ENCODE measurements around the gene IFNG.

The IFNG gene

DNA sequence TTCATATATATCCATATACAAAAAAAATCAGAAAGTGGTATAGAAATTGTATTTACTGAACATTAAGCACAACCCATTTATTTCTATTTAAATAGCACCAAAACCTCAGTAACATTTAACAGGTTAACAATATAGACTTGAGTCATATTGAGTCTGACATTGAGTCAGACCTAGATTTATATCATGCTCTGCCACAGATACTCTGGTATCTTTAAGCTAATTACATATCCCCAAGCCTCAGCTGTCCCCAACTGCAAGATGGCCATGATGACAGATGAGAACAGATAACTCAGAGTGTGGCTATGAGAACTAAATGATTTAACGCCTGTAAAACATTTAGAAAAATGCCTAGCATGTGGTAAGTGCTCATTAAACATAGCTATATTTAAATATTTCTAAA, 40.3 kb downstream of the IFNG start:
- no peak overlapping the region for H3K4me3 ChIP-seq (ENCODE audit: low read depth, low read length)
- no peak for DNase-seq (ENCODE audit: low read depth)
- TF ChIP-seq, protein P1, sequence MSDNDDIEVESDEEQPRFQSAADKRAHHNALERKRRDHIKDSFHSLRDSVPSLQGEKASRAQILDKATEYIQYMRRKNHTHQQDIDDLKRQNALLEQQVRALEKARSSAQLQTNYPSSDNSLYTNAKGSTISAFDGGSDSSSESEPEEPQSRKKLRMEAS (IDR thresholded peaks at IDR 0.05; ENCODE audit: low read depth, low read length) = no peak
- TF ChIP-seq MYC (IDR thresholded peaks at IDR 0.05; ENCODE audit: low read depth, low read length) (no peak), POLR2A (IDR thresholded peaks at IDR 0.05; ENCODE audit: extremely low read depth, insufficient read length) (no peak)
- TF ChIP-seq, protein P2, sequence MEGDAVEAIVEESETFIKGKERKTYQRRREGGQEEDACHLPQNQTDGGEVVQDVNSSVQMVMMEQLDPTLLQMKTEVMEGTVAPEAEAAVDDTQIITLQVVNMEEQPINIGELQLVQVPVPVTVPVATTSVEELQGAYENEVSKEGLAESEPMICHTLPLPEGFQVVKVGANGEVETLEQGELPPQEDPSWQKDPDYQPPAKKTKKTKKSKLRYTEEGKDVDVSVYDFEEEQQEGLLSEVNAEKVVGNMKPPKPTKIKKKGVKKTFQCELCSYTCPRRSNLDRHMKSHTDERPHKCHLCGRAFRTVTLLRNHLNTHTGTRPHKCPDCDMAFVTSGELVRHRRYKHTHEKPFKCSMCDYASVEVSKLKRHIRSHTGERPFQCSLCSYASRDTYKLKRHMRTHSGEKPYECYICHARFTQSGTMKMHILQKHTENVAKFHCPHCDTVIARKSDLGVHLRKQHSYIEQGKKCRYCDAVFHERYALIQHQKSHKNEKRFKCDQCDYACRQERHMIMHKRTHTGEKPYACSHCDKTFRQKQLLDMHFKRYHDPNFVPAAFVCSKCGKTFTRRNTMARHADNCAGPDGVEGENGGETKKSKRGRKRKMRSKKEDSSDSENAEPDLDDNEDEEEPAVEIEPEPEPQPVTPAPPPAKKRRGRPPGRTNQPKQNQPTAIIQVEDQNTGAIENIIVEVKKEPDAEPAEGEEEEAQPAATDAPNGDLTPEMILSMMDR (IDR thresholded peaks at IDR 0.05; ENCODE audit: low read depth, low read length) = no peak

GRCh38 chr12:68118096-68118755, 41.3 kb downstream of the IFNG start:
- no peak overlapping the region for H3K4me3 ChIP-seq (ENCODE audit: low read depth, low read length)
- no peak for TF ChIP-seq POLR2A (IDR thresholded peaks at IDR 0.05; ENCODE audit: extremely low read depth, insufficient read length)
- TF ChIP-seq, protein P2 (IDR thresholded peaks at IDR 0.05; ENCODE audit: low read depth, low read length) = no peak
- DNase-seq (ENCODE audit: low read depth) = no peak

- no peak for DNase-seq (ENCODE audit: low read depth)
- TF ChIP-seq, protein P2 (IDR thresholded peaks at IDR 0.05; ENCODE audit: low read depth, low read length) = no peak
- TF ChIP-seq, protein P1 (IDR thresholded peaks at IDR 0.05; ENCODE audit: low read depth, low read length) = no peak
- TF ChIP-seq MYC (IDR thresholded peaks at IDR 0.05; ENCODE audit: low read depth, low read length) (no peak), POLR2A (IDR thresholded peaks at IDR 0.05; ENCODE audit: extremely low read depth, insufficient read length) (no peak)
- H3K4me3 ChIP-seq (ENCODE audit: low read depth, low read length) = no peak overlapping the region
These were observed 41.9 kb downstream of the IFNG start for GRCh38 chr12:68117661-68118060.

DNA sequence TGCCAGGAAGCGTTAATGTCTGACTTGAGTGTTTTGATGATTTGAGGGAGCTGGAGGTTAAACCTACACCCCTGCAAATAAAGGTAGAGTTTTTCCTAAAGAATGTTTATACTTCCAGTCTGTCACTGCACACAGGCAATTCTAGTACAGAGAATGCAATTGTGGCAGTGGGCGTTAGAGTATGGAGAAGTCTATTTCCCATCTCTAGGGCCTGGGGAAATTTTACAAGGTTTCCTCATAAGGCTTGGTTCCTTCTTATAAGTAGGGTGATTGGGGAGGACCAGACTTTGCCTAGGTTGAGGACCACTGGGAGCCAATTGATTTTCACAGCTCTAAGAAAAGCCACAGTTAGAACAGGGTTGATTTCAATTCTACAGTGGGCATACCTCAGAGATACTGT, 44.3 kb downstream of the IFNG start:
- H3K4me3 ChIP-seq (ENCODE audit: low read depth, low read length) = no peak overlapping the region
- no peak for DNase-seq (ENCODE audit: low read depth)
- TF ChIP-seq, protein P1 (IDR thresholded peaks at IDR 0.05; ENCODE audit: low read depth, low read length) = no peak
- TF ChIP-seq, protein P2 (IDR thresholded peaks at IDR 0.05; ENCODE audit: low read depth, low read length) = no peak
- no peak for TF ChIP-seq MYC (IDR thresholded peaks at IDR 0.05; ENCODE audit: low read depth, low read length)
- TF ChIP-seq POLR2A (IDR thresholded peaks at IDR 0.05; ENCODE audit: extremely low read depth, insufficient read length) = no peak

DNA sequence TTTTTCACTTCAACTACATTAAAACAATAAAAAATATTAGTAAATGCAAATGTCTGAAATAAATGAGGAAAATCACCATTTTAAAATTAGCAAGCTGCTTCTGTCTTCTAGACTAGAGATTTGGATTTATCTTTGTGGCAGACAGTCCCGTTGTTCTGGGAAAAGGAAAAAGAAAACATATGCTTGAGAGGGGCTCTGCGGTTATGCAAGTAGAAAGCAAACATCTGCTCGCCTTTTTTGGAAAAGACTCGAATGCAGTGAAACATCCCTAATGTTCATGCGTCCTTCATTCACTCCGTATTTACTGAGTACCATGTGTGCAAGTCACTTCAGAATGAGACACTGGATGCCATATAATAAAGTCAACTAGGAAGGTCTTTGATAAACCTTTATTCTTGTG, 44.9 kb downstream of the IFNG start:
- H3K4me3 ChIP-seq (ENCODE audit: low read depth, low read length) = no peak overlapping the region
- TF ChIP-seq MYC (IDR thresholded peaks at IDR 0.05; ENCODE audit: low read depth, low read length) (no peak), POLR2A (IDR thresholded peaks at IDR 0.05; ENCODE audit: extremely low read depth, insufficient read length) (no peak)
- TF ChIP-seq, protein P2 (IDR thresholded peaks at IDR 0.05; ENCODE audit: low read depth, low read length) = no peak
- TF ChIP-seq, protein P1 (IDR thresholded peaks at IDR 0.05; ENCODE audit: low read depth, low read length) = no peak
- DNase-seq (ENCODE audit: low read depth) = no peak

- TF ChIP-seq, protein P1 (IDR thresholded peaks at IDR 0.05; ENCODE audit: low read depth, low read length) = no peak
- TF ChIP-seq, protein P2 (IDR thresholded peaks at IDR 0.05; ENCODE audit: low read depth, low read length) = peak; percentile 66
- DNase-seq (ENCODE audit: low read depth) = peak; percentile 35
- H3K4me3 ChIP-seq (ENCODE audit: low read depth, low read length) = no peak overlapping the region
These were observed 45.9 kb downstream of the IFNG start for GRCh38 chr12:68113644-68114043.
